GM12878 (cell line): ENCODE results near the gene C19orf67. TPM values are rescaled to one million over a fixed set of nuclear protein-coding genes. Genes with fewer than 3 reads are reported as not detected.

ENCODE experiments used
- ATAC-seq: fragments of 200-7000 bp; cut with Tn5 transposase; 3 replicates; pipeline ENCODE4 v1.9.1; 2020; ENCODE audit warnings: mild to moderate bottlenecking, moderate library complexity
- BruUV-seq: library from RNA; stranded (reverse); fragments of 400-500 nt; replicated peaks from 2 replicates; lab custom pipeline; 2021; lab: Mats Ljungman, UMichigan
- CTCF ChIA-PET: fragments of 300-600 bp; sonication (Branson Sonifier 250); formaldehyde crosslinking; extraction: SDS; loops from one replicate; lab custom pipeline; 2021; ENCODE audit warnings: inconsistent platforms; lab: Yijun Ruan, JAX
- POLR2A ChIA-PET: fragments of 350-600 bp; formaldehyde crosslinking; extraction: SDS; loops from one replicate; lab custom pipeline; 2021; ENCODE audit warnings: inconsistent platforms; lab: Charles Lee
- RAD21 ChIA-PET: fragments of 300-600 bp; sonication (Branson Sonifier 250); formaldehyde crosslinking; loops from one replicate; lab custom pipeline; 2023; ENCODE audit warnings: antibody characterized with exemption; ENCODE audit not compliant: unreplicated experiment; lab: Charles Lee
- SMC1A ChIA-PET: fragments of 300-600 bp; sonication (Branson Sonifier 250); formaldehyde crosslinking; loops from one replicate; lab custom pipeline; 2023; ENCODE audit not compliant: unreplicated experiment, uncharacterized antibody; lab: Charles Lee
- DNase-seq: peaks from one replicate; pipeline ENCODE4 v3.0.0-alpha.2; 2011; ENCODE audit warnings: low read depth, low spot score
- FAIRE-seq: peaks from 3 replicates; lab custom pipeline; 2011; peaks lifted over from hg19 to GRCh38; lab: Jason Lieb, UNC
- H2AFZ ChIP-seq: 2 replicates; pipeline ENCODE4 v1.6.0; 2011; ENCODE audit warnings: low read depth, low read length, control low read depth; ENCODE audit not compliant: control insufficient read depth
- H3K27ac ChIP-seq: 2 replicates; pipeline ENCODE4 v1.5.1; 2011; ENCODE audit warnings: control low read depth; ENCODE audit not compliant: control insufficient read depth, insufficient read depth
- H3K27me3 ChIP-seq, 2 experiments: replicated peaks in 1 of 2; 2 replicates each; pipeline versions ENCODE4 v1.6.0 to v1.6.1; 2011; ENCODE audit warnings: low read length in 1 of 2; ENCODE audit not compliant: control insufficient read depth in 2 of 2, insufficient read depth in 2 of 2
- H3K36me3 ChIP-seq, 2 experiments: 2 replicates each; pipeline ENCODE4 v1.5.1; 2011; ENCODE audit warnings: low read length in 1 of 2; ENCODE audit not compliant: control insufficient read depth in 2 of 2, insufficient read depth in 2 of 2
- H3K4me1 ChIP-seq: 2 replicates; pipeline ENCODE4 v1.6.1; 2011; ENCODE audit warnings: mild to moderate bottlenecking, low read length, moderate library complexity, mixed read lengths; ENCODE audit not compliant: control insufficient read depth, insufficient read depth
- H3K4me2 ChIP-seq: 2 replicates; pipeline ENCODE4 v1.6.0; 2011; ENCODE audit warnings: control low read depth; ENCODE audit not compliant: control insufficient read depth, insufficient read depth
- H3K4me3 ChIP-seq: fragments of 200-600 bp; sonication (generic); 2 replicates; pipeline ENCODE4 v1.5.1; 2016
- H3K79me2 ChIP-seq: 2 replicates; pipeline ENCODE4 v1.6.0; 2011; ENCODE audit warnings: low read length; ENCODE audit not compliant: control insufficient read depth, insufficient read depth
- H3K9ac ChIP-seq: 2 replicates; pipeline ENCODE4 v1.8.0; 2011; ENCODE audit warnings: low read length, control low read depth, mixed read lengths; ENCODE audit not compliant: control insufficient read depth, insufficient read depth
- H3K9me3 ChIP-seq: replicated peaks from 3 replicates; pipeline ENCODE4 v1.5.1; 2011; ENCODE audit warnings: mild to moderate bottlenecking, low read length; ENCODE audit not compliant: control insufficient read depth, insufficient read depth
- H4K20me1 ChIP-seq: 2 replicates; pipeline ENCODE4 v1.6.0; 2011; ENCODE audit not compliant: control insufficient read depth, insufficient read depth
- CHD4 ChIP-seq: fragments of 200-600 bp; sonication (generic); IDR thresholded peaks from 2 replicates; pipeline ENCODE4 v1.6.1; 2016; ENCODE audit warnings: mild to moderate bottlenecking
- IRF3 ChIP-seq: fragments of 450-650 bp; IDR thresholded peaks from 2 replicates; pipeline ENCODE4 v1.6.1; 2014; ENCODE audit warnings: mild to moderate bottlenecking
- NFYA ChIP-seq: IDR thresholded peaks from 2 replicates; pipeline ENCODE4 v1.6.1; 2011; ENCODE audit warnings: low read depth, mild to moderate bottlenecking, low read length, improper control_type of control experiment, borderline replicate concordance
- PAX8 ChIP-seq: fragments of 450-650 bp; IDR thresholded peaks from 2 replicates; pipeline ENCODE4 v1.6.1; 2017; ENCODE audit warnings: mild to moderate bottlenecking, moderate library complexity
- POLR2AphosphoS5 ChIP-seq: IDR thresholded peaks from 2 replicates; pipeline ENCODE4 v1.6.1; 2011; ENCODE audit warnings: mild to moderate bottlenecking, low read length, inconsistent platforms
- POU2F2 ChIP-seq: IDR thresholded peaks from 3 replicates; pipeline ENCODE4 v1.6.1; 2011; ENCODE audit warnings: low read depth, mild to moderate bottlenecking, low read length, borderline replicate concordance
- RFX5 ChIP-seq: IDR thresholded peaks from 2 replicates; pipeline ENCODE4 v1.6.1; 2011; ENCODE audit warnings: low read depth, low read length, improper control_type of control experiment
- SMC3 ChIP-seq: IDR thresholded peaks from 2 replicates; pipeline ENCODE4 v1.6.1; 2011; ENCODE audit warnings: low read length, improper control_type of control experiment, borderline replicate concordance
- SPI1 ChIP-seq: IDR thresholded peaks from 2 replicates; pipeline ENCODE4 v1.6.1; 2011; ENCODE audit warnings: low read depth, mild to moderate bottlenecking, low read length, moderate library complexity, borderline replicate concordance; ENCODE audit not compliant: insufficient read depth
- ZBED1 ChIP-seq: IDR thresholded peaks from 2 replicates; pipeline ENCODE4 v1.6.1; 2016; ENCODE audit warnings: borderline replicate concordance
- ZBTB33 ChIP-seq: fragments of 450-650 bp; IDR thresholded peaks from 2 replicates; pipeline ENCODE4 v1.6.1; 2017; ENCODE audit warnings: mild to moderate bottlenecking
- ZNF24 ChIP-seq: fragments of 450-650 bp; IDR thresholded peaks from 2 replicates; pipeline ENCODE4 v1.6.1; 2017; ENCODE audit warnings: antibody characterized with exemption, mild to moderate bottlenecking
- ZNF274 ChIP-seq: IDR thresholded peaks from one replicate; pipeline ENCODE4 v1.8.0; 2011; ENCODE audit not compliant: insufficient read length, insufficient read depth
- WGBS: methylation state at CpG from one replicate; pipeline ENCODE4 v1.1.6; 2016; ENCODE audit warnings: low lambda C conversion rate; ENCODE audit not compliant: insufficient replicate concordance, insufficient coverage; ENCODE audit errors: missing lambda C conversion rate; 5-methylcytosine and 5-hydroxymethylcytosine counted together
- in situ Hi-C: fragments of 300-500 bp; cut with MboI; formaldehyde crosslinking; loops from 9 replicates; pipeline ENCODE4 v1.14.3; 2018; ENCODE audit warnings: mixed read lengths
- intact Hi-C: fragments of 100-400 bp; cut with micrococcal nuclease; formaldehyde crosslinking; loops from one replicate; pipeline ENCODE4 v1.14.2; 2022; ENCODE audit not compliant: unreplicated experiment
- polyA plus RNA-seq, 11 experiments: library from polyadenylated mRNA; depleted of rRNA in 4 of 11; unstranded in 6 of 11; stranded (reverse) in 5 of 11; fragments of >200 nt; fragmentation: Nextera tagmentation in 4 of 11; fragmentation: Illumina TruSeq in 1 of 11; extraction: Ambion mirVana in 4 of 11; extraction: Trizol in 1 of 11; gene quantifications; 1 replicate in 1 of 11; 2 replicates in 10 of 11; pipeline versions ENCODE4 v1.2.1 to v1.2.3, GENCODE V29; 2011 to 2016; ENCODE audit warnings: inconsistent platforms in 2 of 11, missing spikeins in 2 of 11, low read depth in 1 of 11
- total RNA-seq, 4 experiments: library from RNA; depleted of rRNA in 3 of 4; stranded (reverse); fragments of >200 nt in 3 of 4; fragmentation: Illumina TruSeq in 1 of 4; extraction: Trizol in 1 of 4; gene quantifications; 2 replicates each; pipeline versions ENCODE4 v1.2.1 to v1.2.3, GENCODE V29; 2013 to 2021

The C19orf67 gene
- total and polyA plus RNA-seq, 10 of the 15 experiments (the other 5 are each of a cell fraction or from before 2014, with no cell fraction given), result 0.14 TPM; not detected in 9

- Histone ChIP-seq H3K4me2 (no peak overlapping the region), H3K27ac (no peak overlapping the region), H3K27me3 (no peaks in the 10 kb centered on the region), H3K36me3 (peaks cover 6 to 10% of the 10 kb centered on the region in 2 experiments; a peak in 2 of 4 replicates), H3K79me2 (no peaks in the 10 kb centered on the region), H3K4me1 (no peaks in the 10 kb centered on the region), H2AFZ (no peak overlapping the region), H3K9ac (no peak overlapping the region), H3K9me3 (no peaks in the 10 kb centered on the region), H4K20me1 (no peaks in the 10 kb centered on the region), H3K4me3 (no peak overlapping the region)
- DNase-seq, result no peak
- no peak for ATAC-seq
- ChIA-PET CTCF (interaction anchor here (1.1 to 2.2 kb wide), 2 partner anchors 12 to 29 kb away, joined by 5 to 12 read pairs; no protein-coding TSS in a partner anchor), POLR2A (no interaction called here), RAD21 (no interaction called here), SMC1A (no interaction called here)
- FAIRE-seq, result no peak
- TF ChIP-seq SPI1 (no peak), NFYA (no peak), CHD4 (no peak)
- in situ Hi-C loops (no loop called here), intact Hi-C loops (no loop called here)
- 94% methylated on average over 10 of the region's 10 CpGs for WGBS
- no TSS peak for BruUV-seq
Measured at GRCh38 chr19:14102756-14103155, 17.2 kb upstream of the C19orf67 start.

DNA sequence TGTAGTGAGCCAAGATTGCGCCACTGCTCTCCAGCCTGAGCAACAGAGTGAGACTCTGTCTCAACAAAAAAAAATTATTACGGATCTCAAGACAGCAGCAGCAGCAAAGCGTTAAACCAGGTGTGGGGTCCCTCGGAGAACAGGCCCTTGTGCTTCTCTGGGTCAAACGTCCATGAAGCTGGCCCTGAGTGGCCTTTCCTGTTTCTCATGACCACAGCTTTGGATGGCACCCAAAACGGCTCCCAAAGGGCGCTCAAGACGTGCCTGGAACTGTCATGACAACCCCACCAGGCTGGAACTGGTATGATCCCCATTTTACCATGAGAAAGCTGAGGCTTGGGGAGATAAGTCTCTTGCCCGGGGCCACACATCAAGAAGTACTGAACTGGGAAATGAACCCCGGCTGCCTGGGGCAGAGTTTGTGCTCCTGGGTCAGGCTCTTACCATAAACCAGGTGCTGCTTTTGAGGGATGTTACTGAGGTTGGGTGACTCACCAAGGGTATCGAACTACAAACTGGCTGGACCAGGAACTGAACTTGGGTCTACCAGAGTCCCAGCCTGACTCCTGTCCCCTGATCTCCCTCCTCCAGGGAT is 16.6 kb upstream of the C19orf67 start:
- intact Hi-C loops (no loop called here), in situ Hi-C loops (no loop called here)
- Histone ChIP-seq H3K79me2 (no peaks in the 10 kb centered on the region), H3K36me3 (peaks cover 6 to 14% of the 10 kb centered on the region in 2 experiments), H3K4me2 (no peak overlapping the region), H3K4me1 (no peaks in the 10 kb centered on the region), H3K9me3 (no peaks in the 10 kb centered on the region), H3K27ac (no peak overlapping the region), H2AFZ (no peak overlapping the region), H3K27me3 (no peaks in the 10 kb centered on the region), H3K4me3 (no peak overlapping the region), H4K20me1 (no peaks in the 10 kb centered on the region), H3K9ac (no peak overlapping the region)
- ATAC-seq, result no peak
- SMC1A ChIA-PET, result interaction anchor here (0.7 kb wide), 1 partner anchor 289 kb away, joined by 3 read pairs; no protein-coding TSS in a partner anchor
- FAIRE-seq, result peak; percentile 23
- POLR2A ChIA-PET, result no interaction called here
- 92% methylated on average over 11 of the region's 11 CpGs for WGBS
- no peak for DNase-seq
- BruUV-seq, result no TSS peak
- CTCF ChIA-PET, result interaction anchor here (2.2 kb wide), 1 partner anchor 12 kb away, joined by 12 read pairs; no protein-coding TSS in a partner anchor
- RAD21 ChIA-PET, result no interaction called here
- TF ChIP-seq RFX5 (no peak), ZBTB33 (no peak), ZBED1 (no peak), SMC3 (no peak), POU2F2 (no peak), ZNF24 (no peak), PAX8 (no peak), IRF3 (no peak), POLR2AphosphoS5 (no peak), ZNF274 (no peak)
